ENCODE measurements around the gene COL4A1. TPM values are rescaled to one million over a fixed set of nuclear protein-coding genes. Genes with fewer than 3 reads are reported as not detected.
A peak's percentile ranks its signal among the peaks of the same experiment; 100 is the strongest.

The COL4A1 gene
- total RNA-seq, 1 donor from 2014 or later = 120 TPM

DNA sequence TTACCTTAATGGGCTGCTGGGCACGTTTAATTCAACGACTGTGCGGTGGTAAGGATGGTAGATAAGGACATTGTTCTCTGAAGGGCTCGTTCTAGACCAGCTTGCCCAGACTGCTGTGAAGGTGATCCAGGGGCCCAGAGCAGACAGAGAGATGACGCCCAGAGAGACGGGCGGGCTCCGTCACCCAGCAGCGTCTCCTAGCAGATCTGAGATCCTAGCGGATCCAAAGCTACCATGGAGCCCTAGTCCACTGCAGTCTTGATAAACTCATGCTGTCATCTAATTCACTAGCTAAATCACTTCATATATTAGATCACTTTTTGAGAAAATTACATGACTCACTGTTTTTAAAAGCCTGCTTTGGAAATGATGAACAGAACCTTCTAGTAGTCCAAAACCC, 21.6 kb upstream of the COL4A1 start:
- DNase-seq = no peak
- Histone ChIP-seq H3K4me1 (peaks cover 98% of the 10 kb centered on the region), H3K27me3 (ENCODE audit: low read depth) (no peaks in the 10 kb centered on the region), H3K36me3 (no peaks in the 10 kb centered on the region), H3K4me3 (no peak overlapping the region), H3K27ac (replicated peaks) (no peak overlapping the region), H3K9me3 (replicated peaks) (no peaks in the 10 kb centered on the region)
- TF ChIP-seq, protein P1, sequence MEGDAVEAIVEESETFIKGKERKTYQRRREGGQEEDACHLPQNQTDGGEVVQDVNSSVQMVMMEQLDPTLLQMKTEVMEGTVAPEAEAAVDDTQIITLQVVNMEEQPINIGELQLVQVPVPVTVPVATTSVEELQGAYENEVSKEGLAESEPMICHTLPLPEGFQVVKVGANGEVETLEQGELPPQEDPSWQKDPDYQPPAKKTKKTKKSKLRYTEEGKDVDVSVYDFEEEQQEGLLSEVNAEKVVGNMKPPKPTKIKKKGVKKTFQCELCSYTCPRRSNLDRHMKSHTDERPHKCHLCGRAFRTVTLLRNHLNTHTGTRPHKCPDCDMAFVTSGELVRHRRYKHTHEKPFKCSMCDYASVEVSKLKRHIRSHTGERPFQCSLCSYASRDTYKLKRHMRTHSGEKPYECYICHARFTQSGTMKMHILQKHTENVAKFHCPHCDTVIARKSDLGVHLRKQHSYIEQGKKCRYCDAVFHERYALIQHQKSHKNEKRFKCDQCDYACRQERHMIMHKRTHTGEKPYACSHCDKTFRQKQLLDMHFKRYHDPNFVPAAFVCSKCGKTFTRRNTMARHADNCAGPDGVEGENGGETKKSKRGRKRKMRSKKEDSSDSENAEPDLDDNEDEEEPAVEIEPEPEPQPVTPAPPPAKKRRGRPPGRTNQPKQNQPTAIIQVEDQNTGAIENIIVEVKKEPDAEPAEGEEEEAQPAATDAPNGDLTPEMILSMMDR (IDR thresholded peaks at IDR 0.05; ENCODE audit: borderline replicate concordance) = no peak
- intact Hi-C loops (cut with micrococcal nuclease) = no loop called here

DNA sequence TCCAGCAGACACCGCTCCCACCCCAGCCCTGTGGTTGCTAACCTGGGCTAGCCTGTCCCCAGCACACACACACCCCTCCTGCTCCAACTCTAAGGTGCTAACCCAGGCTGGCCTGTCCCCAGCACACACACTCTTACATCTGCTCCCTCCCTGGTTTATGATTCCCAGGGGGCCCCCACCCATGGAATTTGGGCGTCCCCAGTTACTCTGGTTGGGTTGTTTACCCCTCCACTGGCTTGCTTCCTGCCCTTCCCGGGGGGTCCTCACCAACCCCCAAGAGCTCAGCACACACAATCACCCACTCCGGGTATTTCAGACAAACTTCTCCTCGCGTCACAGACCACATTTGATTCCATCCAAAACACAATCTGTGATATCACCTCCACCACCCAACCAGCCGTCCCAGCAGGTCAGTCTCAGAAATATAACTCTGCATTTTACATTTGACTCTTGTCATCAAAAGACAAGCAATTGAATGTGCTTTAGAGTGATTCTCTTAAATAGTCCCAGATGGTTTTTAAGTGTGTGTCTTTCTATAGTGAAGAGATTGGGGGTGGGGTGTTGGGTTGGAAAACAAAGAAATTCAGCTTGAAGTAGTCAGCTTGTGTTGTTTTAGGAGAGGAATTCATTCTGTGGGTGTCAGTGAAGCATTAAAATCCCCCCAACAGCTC, 20.2 kb upstream of the COL4A1 start:
- H3K4me1 ChIP-seq = peaks cover 98% of the 10 kb centered on the region
- no peaks in the 10 kb centered on the region for H3K36me3 ChIP-seq
- no peaks in the 10 kb centered on the region for H3K27me3 ChIP-seq (ENCODE audit: low read depth)
- TF ChIP-seq, protein P1 (IDR thresholded peaks at IDR 0.05; ENCODE audit: borderline replicate concordance) = no peak
- H3K9me3 ChIP-seq (replicated peaks) = no peaks in the 10 kb centered on the region
- H3K27ac ChIP-seq (replicated peaks) = peak overlapping the region; percentile 74
- no peak overlapping the region for H3K4me3 ChIP-seq
- DNase-seq = no peak
- intact Hi-C loops (cut with micrococcal nuclease) = no loop called here

DNA sequence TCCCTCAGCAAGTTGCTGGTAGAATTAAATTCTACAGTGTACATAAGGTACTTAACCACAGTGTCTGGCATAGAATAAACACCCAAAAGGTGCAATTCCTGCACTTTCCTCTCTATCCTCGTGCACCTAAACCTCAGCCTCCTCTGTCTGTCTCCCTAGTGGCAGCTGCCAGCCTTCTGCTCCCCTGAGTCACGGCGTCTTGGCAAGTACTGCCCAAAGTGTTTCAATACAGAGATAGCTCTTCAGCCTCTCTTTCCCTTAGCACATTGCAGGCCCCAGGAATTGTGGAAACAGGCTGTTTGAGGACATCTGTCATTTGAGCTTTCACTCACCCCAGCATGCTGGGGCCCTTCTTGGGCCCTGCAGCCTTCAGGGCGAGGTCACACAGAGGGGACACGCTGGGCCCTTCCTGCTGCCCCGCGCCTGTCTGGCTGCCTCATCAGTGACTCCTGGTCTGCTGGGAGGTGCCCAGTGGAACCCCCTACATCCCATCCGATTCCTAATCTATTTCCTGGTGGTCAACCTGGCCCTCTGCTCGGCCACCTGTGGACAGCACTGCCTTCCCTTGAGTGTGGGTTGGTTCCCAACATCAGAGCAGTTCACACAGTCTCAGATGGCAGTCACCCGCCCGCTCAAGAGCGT, 19.4 kb upstream of the COL4A1 start:
- TF ChIP-seq, protein P1 (IDR thresholded peaks at IDR 0.05; ENCODE audit: borderline replicate concordance) = no peak
- Histone ChIP-seq H3K27ac (replicated peaks) (peak overlapping the region; percentile 74), H3K4me1 (peaks cover 99% of the 10 kb centered on the region), H3K27me3 (ENCODE audit: low read depth) (no peaks in the 10 kb centered on the region), H3K36me3 (no peaks in the 10 kb centered on the region), H3K4me3 (no peak overlapping the region), H3K9me3 (replicated peaks) (no peaks in the 10 kb centered on the region)
- intact Hi-C loops (cut with micrococcal nuclease) = no loop called here
- DNase-seq = no peak

DNA sequence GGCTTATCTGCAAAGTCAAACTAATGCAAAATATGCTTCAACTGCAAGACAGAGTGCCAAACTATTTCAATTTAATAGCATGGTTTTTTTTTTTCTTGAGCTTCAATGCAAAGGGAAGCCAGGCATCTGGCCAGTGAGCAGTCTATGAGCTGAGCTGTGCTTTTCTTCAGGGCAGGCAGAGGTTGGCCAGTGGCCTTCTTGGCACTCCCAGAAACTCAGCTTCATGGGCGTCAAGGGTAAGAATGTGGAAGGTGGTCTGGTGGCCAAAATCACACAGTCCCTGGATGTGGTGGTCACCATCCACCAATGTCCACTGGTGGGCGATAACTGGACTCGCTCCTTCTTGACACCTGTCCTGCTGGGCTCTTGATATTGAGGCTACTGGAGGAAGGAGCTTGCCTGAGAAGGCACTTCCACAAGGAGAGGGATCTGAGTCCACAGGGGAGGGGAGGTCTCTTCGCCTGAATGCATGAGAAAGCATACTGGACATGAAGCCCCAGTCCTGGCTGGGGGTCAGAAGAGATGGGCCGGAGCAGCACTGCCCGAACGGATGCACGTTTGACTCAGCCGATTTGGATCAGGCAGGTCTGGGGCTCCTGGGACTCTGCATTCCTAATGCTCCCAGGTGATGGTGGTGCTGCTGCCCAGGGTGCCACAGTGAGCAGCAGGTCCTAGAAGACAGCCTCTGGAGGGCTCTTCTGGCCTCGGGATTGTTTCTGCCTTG, 17.2 kb upstream of the COL4A1 start:
- intact Hi-C loops (cut with micrococcal nuclease) = no loop called here
- Histone ChIP-seq H3K36me3 (no peaks in the 10 kb centered on the region), H3K9me3 (replicated peaks) (no peaks in the 10 kb centered on the region), H3K27me3 (ENCODE audit: low read depth) (no peaks in the 10 kb centered on the region), H3K4me3 (no peak overlapping the region), H3K27ac (replicated peaks) (peak overlapping the region; percentile 74), H3K4me1 (peaks cover 99% of the 10 kb centered on the region)
- DNase-seq = no peak
- TF ChIP-seq, protein P1 (IDR thresholded peaks at IDR 0.05; ENCODE audit: borderline replicate concordance) = no peak

DNA sequence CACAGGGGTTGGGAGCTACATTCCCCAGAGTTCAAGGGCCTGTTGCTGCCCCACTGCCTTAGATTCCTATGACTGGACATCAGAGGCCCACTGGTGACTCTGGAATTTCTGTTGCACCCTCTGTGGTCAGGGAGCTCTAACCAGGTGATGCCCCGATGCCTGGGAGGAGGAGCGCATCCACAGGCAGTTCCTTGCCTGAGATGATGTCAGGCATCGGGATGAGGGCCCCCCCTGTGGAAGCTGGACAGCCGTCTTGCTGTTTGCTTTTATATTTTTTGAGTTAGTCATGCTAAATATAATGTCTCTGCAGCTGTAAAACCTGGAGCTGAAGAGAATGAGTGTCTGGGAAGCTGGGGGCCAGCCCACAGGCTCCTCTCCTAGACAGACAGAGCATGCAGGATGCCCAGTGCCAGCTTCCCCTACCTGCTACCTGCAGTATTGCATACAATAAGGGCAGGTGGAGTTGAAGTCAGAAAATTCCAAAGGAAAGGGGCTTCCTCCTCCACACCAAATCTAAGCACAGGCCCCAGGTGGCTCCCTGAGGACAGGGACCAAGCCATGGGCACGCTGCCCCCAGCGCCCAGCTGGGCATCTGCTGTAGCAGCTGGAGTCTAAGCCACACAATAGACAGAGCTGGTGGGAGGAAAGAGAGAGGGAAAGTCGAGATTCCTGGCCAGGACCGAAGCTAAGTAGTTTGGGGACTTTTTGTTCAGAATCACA, 16.4 kb upstream of the COL4A1 start:
- TF ChIP-seq, protein P1 (IDR thresholded peaks at IDR 0.05; ENCODE audit: borderline replicate concordance) = peak; percentile 18
- no peak for DNase-seq
- Histone ChIP-seq H3K4me1 (peaks cover 99% of the 10 kb centered on the region), H3K9me3 (replicated peaks) (no peaks in the 10 kb centered on the region), H3K27me3 (ENCODE audit: low read depth) (no peaks in the 10 kb centered on the region), H3K27ac (replicated peaks) (peak overlapping the region; percentile 47), H3K4me3 (no peak overlapping the region), H3K36me3 (no peaks in the 10 kb centered on the region)
- intact Hi-C loops (cut with micrococcal nuclease) = no loop called here

Data from left ventricle myocardium inferior (tissue), 1 donor.